ENCODE measurements around the gene KRTAP10-9. TPM values are rescaled to one million over a fixed set of nuclear protein-coding genes. Genes with fewer than 3 reads are reported as not detected.

KRTAP10-9 gene
- polyA plus RNA-seq, 1 donor (not counting 4 experiments of a cell fraction or from before 2014, with no cell fraction given): not detected

DNA sequence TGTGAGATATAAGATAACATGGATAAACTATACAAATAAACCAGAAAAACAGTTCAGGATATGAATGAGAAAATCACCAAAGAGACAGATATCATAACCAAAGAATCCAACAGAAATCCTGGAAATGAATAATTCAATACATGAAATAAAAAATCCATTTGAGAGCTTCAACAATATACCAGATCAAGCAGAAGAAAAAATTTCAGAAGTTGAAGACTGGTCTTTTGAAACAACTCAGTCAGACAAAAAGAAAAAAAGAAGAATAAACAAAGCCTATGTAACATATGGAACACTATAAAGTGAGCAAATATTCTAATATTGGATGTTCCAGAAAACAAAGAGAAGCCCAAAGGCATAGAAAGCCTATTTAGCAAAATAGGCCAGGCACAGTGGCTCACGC lies 45.0 kb downstream of the KRTAP10-9 start:
- Histone ChIP-seq H3K4me3 (ENCODE audit: control insufficient read depth in 2 of 3, extremely low read depth in 1 of 3, insufficient read depth in 2 of 3, low read depth in 1 of 3, low read length in 3 of 3) (no peak overlapping the region), H3K9me3 (ENCODE audit: control insufficient read depth, low read depth, low read length) (no peaks in the 10 kb centered on the region), H3K36me3 (ENCODE audit: control insufficient read depth in 2 of 2, extremely low read depth in 1 of 2, insufficient read depth in 2 of 2, low read length in 2 of 2) (no peaks in the 10 kb centered on the region), H3K4me1 (ENCODE audit: control insufficient read depth, extremely low read depth, insufficient read depth, low read length) (no peaks in the 10 kb centered on the region), H3K27me3 (ENCODE audit: control insufficient read depth, extremely low read depth, insufficient read depth, low read length) (peaks cover 6% of the 10 kb centered on the region), H2AFZ (ENCODE audit: control insufficient read depth, low read length) (no peak overlapping the region), H3K79me2 (ENCODE audit: control insufficient read depth, insufficient read depth, low read length) (no peaks in the 10 kb centered on the region), H3K9ac (ENCODE audit: control insufficient read depth, extremely low read depth, insufficient read depth, low read length) (no peak overlapping the region), H3K27ac (ENCODE audit: control insufficient read depth, insufficient read depth, low read length) (no peak overlapping the region), H4K20me1 (ENCODE audit: control insufficient read depth, extremely low read depth, insufficient read depth, low read length) (no peaks in the 10 kb centered on the region), H3K9me1 (ENCODE audit: control insufficient read depth, extremely low read depth, insufficient read depth, low read length) (no peaks in the 10 kb centered on the region), H3K4me2 (ENCODE audit: control insufficient read depth, extremely low read depth, insufficient read depth, low read depth, low read length) (no peak overlapping the region)
- no peak for DNase-seq (ENCODE audit: low read depth, low spot score)
- dilution Hi-C loops (cut with MboI; ENCODE audit: extremely low pct_ligation_motif_present, low sequenced_read_pairs): no loop called here
- FAIRE-seq: no peak
- no peak for TF ChIP-seq EZH2 (IDR thresholded peaks at IDR 0.05; ENCODE audit: low read length)
- TF ChIP-seq, protein P1, sequence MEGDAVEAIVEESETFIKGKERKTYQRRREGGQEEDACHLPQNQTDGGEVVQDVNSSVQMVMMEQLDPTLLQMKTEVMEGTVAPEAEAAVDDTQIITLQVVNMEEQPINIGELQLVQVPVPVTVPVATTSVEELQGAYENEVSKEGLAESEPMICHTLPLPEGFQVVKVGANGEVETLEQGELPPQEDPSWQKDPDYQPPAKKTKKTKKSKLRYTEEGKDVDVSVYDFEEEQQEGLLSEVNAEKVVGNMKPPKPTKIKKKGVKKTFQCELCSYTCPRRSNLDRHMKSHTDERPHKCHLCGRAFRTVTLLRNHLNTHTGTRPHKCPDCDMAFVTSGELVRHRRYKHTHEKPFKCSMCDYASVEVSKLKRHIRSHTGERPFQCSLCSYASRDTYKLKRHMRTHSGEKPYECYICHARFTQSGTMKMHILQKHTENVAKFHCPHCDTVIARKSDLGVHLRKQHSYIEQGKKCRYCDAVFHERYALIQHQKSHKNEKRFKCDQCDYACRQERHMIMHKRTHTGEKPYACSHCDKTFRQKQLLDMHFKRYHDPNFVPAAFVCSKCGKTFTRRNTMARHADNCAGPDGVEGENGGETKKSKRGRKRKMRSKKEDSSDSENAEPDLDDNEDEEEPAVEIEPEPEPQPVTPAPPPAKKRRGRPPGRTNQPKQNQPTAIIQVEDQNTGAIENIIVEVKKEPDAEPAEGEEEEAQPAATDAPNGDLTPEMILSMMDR (optimal IDR thresholded peaks at IDR 0.05 in 1 of 3, IDR thresholded peaks at IDR 0.05 in 1 of 3, conservative IDR thresholded peaks at IDR 0.05 in 1 of 3; ENCODE audit: extremely low read depth in 1 of 3, insufficient read depth in 2 of 3, low read length in 3 of 3): no peak

DNA sequence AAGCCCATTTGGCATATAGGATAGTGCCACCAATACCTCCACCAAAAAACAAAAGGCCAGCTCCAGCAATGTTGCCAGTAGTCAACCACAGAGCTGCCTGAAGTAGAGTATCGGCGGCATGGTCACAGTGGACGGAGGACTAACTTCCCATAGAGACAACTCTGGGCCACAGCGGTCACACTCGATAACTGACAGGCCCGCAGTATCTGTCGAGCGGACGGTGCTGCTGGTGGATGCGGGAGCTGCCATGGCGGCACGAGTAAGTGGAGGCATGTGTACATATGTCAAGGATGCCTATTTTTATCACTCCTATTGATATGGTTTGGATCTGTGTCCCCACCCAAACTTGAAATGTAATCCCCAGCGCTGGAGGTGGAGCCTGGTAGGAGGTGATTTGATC lies 51.0 kb downstream of the KRTAP10-9 start:
- H3K9me3 ChIP-seq (ENCODE audit: control insufficient read depth, low read depth, low read length): no peaks in the 10 kb centered on the region

More for the DNA sequence above, 51.0 kb downstream of the KRTAP10-9 start:
- Histone ChIP-seq H3K79me2 (ENCODE audit: control insufficient read depth, insufficient read depth, low read length) (no peaks in the 10 kb centered on the region), H3K36me3 (ENCODE audit: control insufficient read depth in 2 of 2, extremely low read depth in 1 of 2, insufficient read depth in 2 of 2, low read length in 2 of 2) (no peaks in the 10 kb centered on the region), H3K9ac (ENCODE audit: control insufficient read depth, extremely low read depth, insufficient read depth, low read length) (no peak overlapping the region), H3K27ac (ENCODE audit: control insufficient read depth, insufficient read depth, low read length) (no peak overlapping the region), H3K4me1 (ENCODE audit: control insufficient read depth, extremely low read depth, insufficient read depth, low read length) (no peaks in the 10 kb centered on the region), H4K20me1 (ENCODE audit: control insufficient read depth, extremely low read depth, insufficient read depth, low read length) (no peaks in the 10 kb centered on the region), H2AFZ (ENCODE audit: control insufficient read depth, low read length) (no peak overlapping the region), H3K4me3 (ENCODE audit: control insufficient read depth in 2 of 3, extremely low read depth in 1 of 3, insufficient read depth in 2 of 3, low read depth in 1 of 3, low read length in 3 of 3) (no peak overlapping the region), H3K4me2 (ENCODE audit: control insufficient read depth, extremely low read depth, insufficient read depth, low read depth, low read length) (no peak overlapping the region), H3K27me3 (ENCODE audit: control insufficient read depth, extremely low read depth, insufficient read depth, low read length) (peaks cover 2% of the 10 kb centered on the region), H3K9me1 (ENCODE audit: control insufficient read depth, extremely low read depth, insufficient read depth, low read length) (no peaks in the 10 kb centered on the region)
- no peak for FAIRE-seq
- DNase-seq (ENCODE audit: low read depth, low spot score): no peak
- TF ChIP-seq EZH2 (IDR thresholded peaks at IDR 0.05; ENCODE audit: low read length): no peak
- TF ChIP-seq, protein P1 (optimal IDR thresholded peaks at IDR 0.05 in 1 of 3, IDR thresholded peaks at IDR 0.05 in 1 of 3, conservative IDR thresholded peaks at IDR 0.05 in 1 of 3; ENCODE audit: extremely low read depth in 1 of 3, insufficient read depth in 2 of 3, low read length in 3 of 3): no peak
- dilution Hi-C loops (cut with MboI; ENCODE audit: extremely low pct_ligation_motif_present, low sequenced_read_pairs): no loop called here

Other genes starting within 250 kb of the KRTAP10-9 start
- gene LRRC3, start 171.6 kb upstream of the KRTAP10-9 start, polyA plus RNA-seq: 1.4 to 1.9 TPM (median 1.6 TPM) in 3 replicates
- gene KRTAP10-1, start 86.9 kb upstream of the KRTAP10-9 start, polyA plus RNA-seq: not detected in 3 replicates
- not detected in 3 replicates for gene KRTAP10-2, start 75.6 kb upstream of the KRTAP10-9 start, polyA plus RNA-seq
- not detected in 3 replicates for gene KRTAP10-3, start 68.3 kb upstream of the KRTAP10-9 start, polyA plus RNA-seq
- gene KRTAP10-4, start 53.4 kb upstream of the KRTAP10-9 start, polyA plus RNA-seq: 0.06 TPM in 1 of 3 replicates, not detected in the others
- gene KRTAP10-5, start 46.5 kb upstream of the KRTAP10-9 start, polyA plus RNA-seq: not detected in 3 replicates
- not detected in 3 replicates for gene KRTAP10-6, start 34.6 kb upstream of the KRTAP10-9 start, polyA plus RNA-seq
- gene KRTAP10-7, start 26.5 kb upstream of the KRTAP10-9 start, polyA plus RNA-seq: not detected in 3 replicates
- gene KRTAP10-8, start 15.0 kb upstream of the KRTAP10-9 start, polyA plus RNA-seq: not detected in 3 replicates
- not detected in 3 replicates for gene KRTAP10-10, start 10.3 kb downstream of the KRTAP10-9 start, polyA plus RNA-seq
- not detected in 3 replicates for gene KRTAP10-11, start 19.3 kb downstream of the KRTAP10-9 start, polyA plus RNA-seq
- not detected in 3 replicates for gene KRTAP12-4, start 27.6 kb downstream of the KRTAP10-9 start, polyA plus RNA-seq
- gene KRTAP12-3, start 30.8 kb downstream of the KRTAP10-9 start, polyA plus RNA-seq: not detected in 3 replicates
- gene KRTAP12-2, start 39.8 kb downstream of the KRTAP10-9 start, polyA plus RNA-seq: not detected in 3 replicates
- gene KRTAP12-1, start 55.1 kb downstream of the KRTAP10-9 start, polyA plus RNA-seq: not detected in 3 replicates
- gene KRTAP10-12, start 70.1 kb downstream of the KRTAP10-9 start, polyA plus RNA-seq: not detected in 3 replicates
- 0.07 to 0.12 TPM in 2 of 3 replicates, not detected in the other for gene TSPEAR, start 84.5 kb downstream of the KRTAP10-9 start, polyA plus RNA-seq
- gene UBE2G2, start 174.7 kb downstream of the KRTAP10-9 start, polyA plus RNA-seq: 82.0 to 114 TPM (median 106 TPM) in 3 replicates
- 69.3 to 132 TPM (median 115 TPM) in 3 replicates for gene SUMO3, start 191.0 kb downstream of the KRTAP10-9 start, polyA plus RNA-seq
- 132 to 140 TPM (median 137 TPM) in 3 replicates for gene PTTG1IP, start 246.6 kb downstream of the KRTAP10-9 start, polyA plus RNA-seq